ENCODE results near the gene MAN1A2.

GRCh38 chr1:117499071-117499470 is 131.8 kb downstream of the MAN1A2 start:
- TF ChIP-seq, protein P1, sequence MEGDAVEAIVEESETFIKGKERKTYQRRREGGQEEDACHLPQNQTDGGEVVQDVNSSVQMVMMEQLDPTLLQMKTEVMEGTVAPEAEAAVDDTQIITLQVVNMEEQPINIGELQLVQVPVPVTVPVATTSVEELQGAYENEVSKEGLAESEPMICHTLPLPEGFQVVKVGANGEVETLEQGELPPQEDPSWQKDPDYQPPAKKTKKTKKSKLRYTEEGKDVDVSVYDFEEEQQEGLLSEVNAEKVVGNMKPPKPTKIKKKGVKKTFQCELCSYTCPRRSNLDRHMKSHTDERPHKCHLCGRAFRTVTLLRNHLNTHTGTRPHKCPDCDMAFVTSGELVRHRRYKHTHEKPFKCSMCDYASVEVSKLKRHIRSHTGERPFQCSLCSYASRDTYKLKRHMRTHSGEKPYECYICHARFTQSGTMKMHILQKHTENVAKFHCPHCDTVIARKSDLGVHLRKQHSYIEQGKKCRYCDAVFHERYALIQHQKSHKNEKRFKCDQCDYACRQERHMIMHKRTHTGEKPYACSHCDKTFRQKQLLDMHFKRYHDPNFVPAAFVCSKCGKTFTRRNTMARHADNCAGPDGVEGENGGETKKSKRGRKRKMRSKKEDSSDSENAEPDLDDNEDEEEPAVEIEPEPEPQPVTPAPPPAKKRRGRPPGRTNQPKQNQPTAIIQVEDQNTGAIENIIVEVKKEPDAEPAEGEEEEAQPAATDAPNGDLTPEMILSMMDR (IDR thresholded peaks at IDR 0.05) = no peak
- TF ChIP-seq POLR2A (IDR thresholded peaks at IDR 0.05) (no peak), EP300 (IDR thresholded peaks at IDR 0.05) (no peak), POLR2AphosphoS5 (IDR thresholded peaks at IDR 0.05) (no peak)
